Dendritic cell treated with granulocyte-macrophage colony-stimulating factor and Interleukin-4, amounts not matched to agents 40 ng/mL and 50 ng/mL, for 4 days (primary cell): ENCODE data around the gene CAPN8.
A peak's percentile ranks its signal among the peaks of the same experiment; 100 is the strongest.

Source experiments
- H3K27ac Mint-ChIP-seq: one replicate; pipeline ENCODE4 v1.8.0; 2022; ENCODE audit warnings: mild to moderate bottlenecking, mixed read lengths
- H3K27me3 Mint-ChIP-seq: one replicate; pipeline ENCODE4 v1.8.0; 2022; ENCODE audit warnings: mild to moderate bottlenecking, mixed read lengths
- H3K36me3 Mint-ChIP-seq: one replicate; pipeline ENCODE4 v1.8.0; 2022; ENCODE audit warnings: low read depth, mixed read lengths
- H3K4me1 Mint-ChIP-seq: one replicate; pipeline ENCODE4 v1.8.0; 2022; ENCODE audit warnings: low read depth, mixed read lengths
- H3K4me3 Mint-ChIP-seq: one replicate; pipeline ENCODE4 v1.8.0; 2022; ENCODE audit warnings: mild to moderate bottlenecking, moderate library complexity, mixed read lengths
- H3K9me3 Mint-ChIP-seq: one replicate; pipeline ENCODE4 v1.8.0; 2022; ENCODE audit warnings: mixed read lengths
- intact Hi-C: fragments of 100-400 bp; cut with micrococcal nuclease; formaldehyde crosslinking; loops from one replicate; pipeline ENCODE4 v1.15.0; 2022

The CAPN8 gene

GRCh38 chr1:223708001-223708359, 42.5 kb upstream of the CAPN8 start:
- intact Hi-C loops = no loop called here
- no peak overlapping the region for H3K27ac Mint-ChIP-seq
- peaks cover 11% of the 10 kb centered on the region for H3K27me3 Mint-ChIP-seq
- H3K36me3 Mint-ChIP-seq = peaks cover 3% of the 10 kb centered on the region
- no peak overlapping the region for H3K4me3 Mint-ChIP-seq
- H3K9me3 Mint-ChIP-seq = no peaks in the 10 kb centered on the region
- H3K4me1 Mint-ChIP-seq = peaks cover 40% of the 10 kb centered on the region

- Mint-ChIP-seq H3K9me3 (no peaks in the 10 kb centered on the region), H3K4me3 (no peak overlapping the region), H3K4me1 (peaks cover 44% of the 10 kb centered on the region), H3K27me3 (peaks cover 11% of the 10 kb centered on the region), H3K27ac (no peak overlapping the region), H3K36me3 (no peaks in the 10 kb centered on the region)
- intact Hi-C loops = no loop called here
Observed at GRCh38 chr1:223707256-223708000, 41.9 kb upstream of the CAPN8 start.

GRCh38 chr1:223706077-223706973, 40.8 kb upstream of the CAPN8 start:
- Mint-ChIP-seq H3K27ac (no peak overlapping the region), H3K4me3 (no peak overlapping the region), H3K4me1 (peaks cover 47% of the 10 kb centered on the region), H3K27me3 (peaks cover 11% of the 10 kb centered on the region), H3K36me3 (no peaks in the 10 kb centered on the region), H3K9me3 (no peaks in the 10 kb centered on the region)
- intact Hi-C loops = no loop called here

GRCh38 chr1:223704921-223705878, 39.7 kb upstream of the CAPN8 start:
- Mint-ChIP-seq H3K4me1 (peaks cover 58% of the 10 kb centered on the region), H3K27ac (no peak overlapping the region), H3K36me3 (no peaks in the 10 kb centered on the region), H3K4me3 (no peak overlapping the region), H3K27me3 (peaks cover 11% of the 10 kb centered on the region), H3K9me3 (no peaks in the 10 kb centered on the region)
- intact Hi-C loops = no loop called here

GRCh38 chr1:223703668-223704013, 38.1 kb upstream of the CAPN8 start:
- Mint-ChIP-seq H3K9me3 (no peaks in the 10 kb centered on the region), H3K27me3 (peaks cover 7% of the 10 kb centered on the region), H3K27ac (no peak overlapping the region), H3K4me3 (no peak overlapping the region), H3K36me3 (no peaks in the 10 kb centered on the region), H3K4me1 (peaks cover 55% of the 10 kb centered on the region)
- intact Hi-C loops = no loop called here

GRCh38 chr1:223702735-223703667, 37.5 kb upstream of the CAPN8 start:
- intact Hi-C loops = no loop called here
- H3K36me3 Mint-ChIP-seq = no peaks in the 10 kb centered on the region
- peaks cover 49% of the 10 kb centered on the region for H3K4me1 Mint-ChIP-seq

GRCh38 chr1:223700942-223701637, 35.6 kb upstream of the CAPN8 start:
- Mint-ChIP-seq H3K27me3 (peaks cover 2% of the 10 kb centered on the region), H3K4me3 (no peak overlapping the region), H3K36me3 (no peaks in the 10 kb centered on the region), H3K4me1 (peaks cover 44% of the 10 kb centered on the region), H3K27ac (peak overlapping the region; percentile 28), H3K9me3 (no peaks in the 10 kb centered on the region)
- intact Hi-C loops = no loop called here

More at GRCh38 chr1:223702735-223703667, 37.5 kb upstream of the CAPN8 start:
- Mint-ChIP-seq H3K27me3 (peaks cover 2% of the 10 kb centered on the region), H3K4me3 (no peak overlapping the region), H3K9me3 (no peaks in the 10 kb centered on the region), H3K27ac (no peak overlapping the region)

GRCh38 chr1:223700388-223700918, 35.0 kb upstream of the CAPN8 start:
- Mint-ChIP-seq H3K9me3 (no peaks in the 10 kb centered on the region), H3K27ac (peak overlapping the region; percentile 28), H3K4me3 (no peak overlapping the region), H3K36me3 (no peaks in the 10 kb centered on the region), H3K4me1 (peaks cover 43% of the 10 kb centered on the region), H3K27me3 (peaks cover 2% of the 10 kb centered on the region)
- intact Hi-C loops = no loop called here

GRCh38 chr1:223695941-223696340, 30.4 kb upstream of the CAPN8 start:
- Mint-ChIP-seq H3K27me3 (no peaks in the 10 kb centered on the region), H3K4me1 (peaks cover 16% of the 10 kb centered on the region), H3K9me3 (no peaks in the 10 kb centered on the region), H3K27ac (no peak overlapping the region), H3K4me3 (no peak overlapping the region), H3K36me3 (no peaks in the 10 kb centered on the region)
- intact Hi-C loops = no loop called here

- H3K4me3 Mint-ChIP-seq = no peak overlapping the region
- H3K36me3 Mint-ChIP-seq = no peaks in the 10 kb centered on the region
- H3K27ac Mint-ChIP-seq = no peak overlapping the region
- intact Hi-C loops = no loop called here
- H3K4me1 Mint-ChIP-seq = peaks cover 8% of the 10 kb centered on the region
- H3K9me3 Mint-ChIP-seq = no peaks in the 10 kb centered on the region
- H3K27me3 Mint-ChIP-seq = no peaks in the 10 kb centered on the region
Observed at GRCh38 chr1:223695014-223695548, 29.6 kb upstream of the CAPN8 start.

- H3K9me3 Mint-ChIP-seq = no peaks in the 10 kb centered on the region
- no peaks in the 10 kb centered on the region for H3K36me3 Mint-ChIP-seq
- peaks cover 6% of the 10 kb centered on the region for H3K27me3 Mint-ChIP-seq
- H3K27ac Mint-ChIP-seq = no peak overlapping the region
- intact Hi-C loops = no loop called here
- H3K4me3 Mint-ChIP-seq = no peak overlapping the region
- peaks cover under 1% of the 10 kb centered on the region for H3K4me1 Mint-ChIP-seq
Observed at GRCh38 chr1:223691121-223691520, 25.6 kb upstream of the CAPN8 start.

GRCh38 chr1:223684488-223684792, 18.9 kb upstream of the CAPN8 start:
- H3K4me1 Mint-ChIP-seq = peaks cover under 1% of the 10 kb centered on the region
- no peaks in the 10 kb centered on the region for H3K36me3 Mint-ChIP-seq
- intact Hi-C loops = loop anchor here (2.0 kb wide), 1 partner anchor 152 kb away; no protein-coding TSS in a partner anchor
- no peak overlapping the region for H3K27ac Mint-ChIP-seq
- no peak overlapping the region for H3K4me3 Mint-ChIP-seq
- H3K27me3 Mint-ChIP-seq = peaks cover 22% of the 10 kb centered on the region
- H3K9me3 Mint-ChIP-seq = no peaks in the 10 kb centered on the region
